ENCODE measurements around the gene AFP.

- TF ChIP-seq ZNF263 (CRISPR knock-in tag; IDR thresholded peaks at IDR 0.05; ENCODE audit: borderline replicate concordance): no peak
- no peak for TF ChIP-seq HNRNPLL (IDR thresholded peaks at IDR 0.05; ENCODE audit: low read depth, low read length, poor library complexity, severe bottlenecking)
- no peak for TF ChIP-seq BRD9 (IDR thresholded peaks at IDR 0.05; ENCODE audit: low read depth, partially characterized antibody)
- no peak for TF ChIP-seq EP300 (IDR thresholded peaks at IDR 0.05; ENCODE audit: low read length)
- TF ChIP-seq XRCC4 (IDR thresholded peaks at IDR 0.05; ENCODE audit: extremely low read depth, insufficient read depth, insufficient read length): no peak
- TF ChIP-seq CTCF (IDR thresholded peaks at IDR 0.05 in 2 of 3, conservative IDR thresholded peaks at IDR 0.05 in 1 of 3; ENCODE audit: insufficient read depth in 2 of 3, low read depth in 1 of 3, low read length in 3 of 3): no peak
- TF ChIP-seq ZFX (CRISPR knock-in tag; IDR thresholded peaks at IDR 0.05): no peak
- no peak for TF ChIP-seq ZNF140 (CRISPR knock-in tag; IDR thresholded peaks at IDR 0.05)
- no peak for TF ChIP-seq LEF1 (IDR thresholded peaks at IDR 0.05)
- no peak for TF ChIP-seq NFE2 (IDR thresholded peaks at IDR 0.05; ENCODE audit: low read depth)
Measured at GRCh38 chr4:73438048-73438447, 2.0 kb downstream of the AFP start.
